ENCODE data around the gene ACTC1. TPM values are rescaled to one million over a fixed set of nuclear protein-coding genes. Genes with fewer than 3 reads are reported as not detected.
A peak's percentile ranks its signal among the peaks of the same experiment; 100 is the strongest.

Gene ACTC1
- total and polyA plus RNA-seq, 11 donors = 1,898 to 17,901 (median 12,542) TPM

DNA sequence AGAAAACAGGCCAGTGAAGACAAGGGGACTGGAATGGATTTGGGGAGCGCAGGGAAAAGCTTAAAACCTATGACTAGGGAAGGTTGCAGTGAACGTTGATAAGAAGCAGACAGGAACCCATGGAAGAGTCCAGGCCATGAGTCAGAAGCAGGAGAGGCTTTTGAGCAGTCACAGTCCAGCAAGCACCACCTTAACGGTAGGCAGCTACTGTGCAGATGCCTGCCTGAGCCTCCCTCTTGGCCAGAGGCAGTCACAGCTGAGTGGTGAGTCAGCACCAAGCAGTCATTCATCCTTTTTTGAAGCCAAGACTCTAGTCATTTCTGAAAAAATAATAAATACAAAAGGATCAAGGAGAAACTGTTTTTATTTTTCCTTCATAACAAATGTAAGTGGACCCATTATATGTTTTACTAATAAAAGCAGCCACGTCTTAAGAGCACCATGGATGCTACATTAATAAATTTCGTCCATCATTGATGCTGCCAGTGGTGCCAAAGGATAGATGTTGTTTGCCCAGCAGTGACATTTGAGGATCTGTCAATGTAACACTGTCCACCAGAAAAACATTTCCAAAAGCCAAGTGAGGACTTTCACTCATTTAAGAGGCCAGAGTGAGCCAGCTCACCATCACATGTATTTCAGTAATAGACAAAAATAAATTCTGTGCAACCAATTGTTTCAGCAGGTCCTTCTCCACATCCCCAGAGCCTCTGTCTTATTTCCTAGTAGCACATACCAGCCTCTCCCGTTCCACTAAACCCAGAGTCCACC lies 42.1 kb upstream of the ACTC1 start:
- no peaks in the 10 kb centered on the region for H3K36me3 ChIP-seq
- DNase-seq (peak in 1 of 5 donors; percentile 35), ATAC-seq (peak in 2 of 4 donors; percentile 69 to 72)
- peaks cover 0 to 19% (median 3%) of the 10 kb centered on the region in 12 donors for H3K9me3 ChIP-seq
- H3K27me3 ChIP-seq = no peaks in the 10 kb centered on the region
- intact Hi-C loops (cut with DNase I) = no loop called here
- WGBS, 4 donors = 66 to 73% (median 67%) methylated on average over 6 of the region's 6 CpGs
- peaks cover 0 to 10% (median 0%) of the 10 kb centered on the region in 12 donors for H3K4me1 ChIP-seq
- no peak for TF ChIP-seq POLR2A (IDR thresholded peaks at IDR 0.05)
- TF ChIP-seq CTCF (IDR thresholded peaks at IDR 0.05) = no peak
- no peak overlapping the region for H3K27ac ChIP-seq
- no peak overlapping the region for H3K4me3 ChIP-seq

DNA sequence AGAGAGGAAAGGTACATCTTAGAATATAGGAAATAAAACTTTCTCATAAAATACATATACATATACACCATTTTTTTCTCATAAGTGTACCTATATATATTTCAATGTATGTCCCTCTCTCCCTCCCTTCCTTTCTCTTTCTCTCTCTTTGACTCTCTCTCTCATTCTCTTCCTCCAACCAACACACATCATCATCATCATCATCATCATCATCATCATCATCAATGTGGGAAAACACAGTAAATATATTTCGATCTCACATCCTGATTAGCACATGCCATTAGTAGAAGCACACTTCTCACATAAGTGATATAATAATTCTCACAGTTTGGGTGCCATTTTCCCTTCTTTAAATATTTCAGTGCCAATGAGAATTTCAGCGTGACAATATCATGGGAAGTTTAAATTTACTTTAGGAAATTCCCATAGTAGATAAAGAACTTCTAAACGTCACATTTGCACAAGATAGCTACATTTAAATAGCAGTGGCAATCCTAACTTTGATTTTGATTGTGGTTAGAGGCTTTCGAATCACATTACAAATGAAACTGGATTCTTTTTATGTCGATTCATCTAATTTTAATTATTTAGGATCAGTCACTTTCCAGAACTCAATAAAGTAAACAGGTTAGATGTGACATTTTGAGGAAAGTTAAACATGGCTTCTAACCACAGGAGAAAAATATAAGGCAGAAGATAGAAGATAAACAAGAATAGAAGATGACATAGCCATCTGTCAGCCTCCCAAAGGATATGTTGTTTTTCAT lies 33.0 kb upstream of the ACTC1 start:
- Histone ChIP-seq H3K4me3 (no peak overlapping the region), H3K27ac (no peak overlapping the region), H3K9me3 (no peaks in the 10 kb centered on the region), H3K27me3 (no peaks in the 10 kb centered on the region), H3K4me1 (no peaks in the 10 kb centered on the region), H3K36me3 (no peaks in the 10 kb centered on the region)
- 71 to 75% (median 74%) methylated on average over 5 of the region's 5 CpGs for WGBS, 4 donors
- TF ChIP-seq POLR2A (IDR thresholded peaks at IDR 0.05) (no peak), CTCF (IDR thresholded peaks at IDR 0.05) (no peak)
- intact Hi-C loops (cut with DNase I) = no loop called here
- ATAC-seq = no peak
- no peak for DNase-seq

GRCh38 chr15:34821831-34822230 lies 26.5 kb upstream of the ACTC1 start:
- DNase-seq = no peak
- intact Hi-C loops (cut with DNase I) = no loop called here

More at GRCh38 chr15:34821831-34822230, 26.5 kb upstream of the ACTC1 start:
- Histone ChIP-seq H3K9me3 (no peaks in the 10 kb centered on the region), H3K4me1 (no peaks in the 10 kb centered on the region), H3K36me3 (no peaks in the 10 kb centered on the region), H3K27ac (no peak overlapping the region), H3K4me3 (no peak overlapping the region), H3K27me3 (peaks cover 0 to 3% (median 0%) of the 10 kb centered on the region in 9 donors)
- ATAC-seq = peak in 3 of 4 donors; percentile 42 to 59 (median 53)
- TF ChIP-seq POLR2A (IDR thresholded peaks at IDR 0.05) (no peak), CTCF (IDR thresholded peaks at IDR 0.05) (peak in 1 of 12 donors; percentile 13)
- WGBS, 4 donors = 37 to 47% (median 43%) methylated on average over 3 of the region's 3 CpGs
